Sigmoid colon (tissue), 4 donors: ENCODE measurements around the gene ADCK1.

Experiments
- CTCF ChIP-seq, 4 experiments: fragments of 450-650 bp in 3 of 4; fragments of 200-600 bp in 1 of 4; IDR thresholded peaks; one replicate each; pipeline ENCODE4 v1.5.1; 2016 to 2019; ENCODE audit warnings: antibody characterized with exemption in 4 of 4, mild to moderate bottlenecking in 3 of 4, moderate library complexity in 2 of 4
- EP300 ChIP-seq, 4 donors: sonication (generic); formaldehyde crosslinking; IDR thresholded peaks; one replicate each; pipeline ENCODE4 v1.6.1; 2017; ENCODE audit warnings: antibody characterized with exemption in 4 of 4
- POLR2A ChIP-seq, 2 donors: fragments of 450-650 bp; IDR thresholded peaks; one replicate each; pipeline ENCODE4 v1.6.1; 2016; ENCODE audit warnings: antibody characterized with exemption in 2 of 2, mild to moderate bottlenecking in 2 of 2, moderate library complexity in 2 of 2
- POLR2AphosphoS5 ChIP-seq, 4 donors: sonication (generic); formaldehyde crosslinking; IDR thresholded peaks; one replicate each; pipeline ENCODE4 v1.6.1; 2017; ENCODE audit warnings: antibody characterized with exemption in 4 of 4

DNA sequence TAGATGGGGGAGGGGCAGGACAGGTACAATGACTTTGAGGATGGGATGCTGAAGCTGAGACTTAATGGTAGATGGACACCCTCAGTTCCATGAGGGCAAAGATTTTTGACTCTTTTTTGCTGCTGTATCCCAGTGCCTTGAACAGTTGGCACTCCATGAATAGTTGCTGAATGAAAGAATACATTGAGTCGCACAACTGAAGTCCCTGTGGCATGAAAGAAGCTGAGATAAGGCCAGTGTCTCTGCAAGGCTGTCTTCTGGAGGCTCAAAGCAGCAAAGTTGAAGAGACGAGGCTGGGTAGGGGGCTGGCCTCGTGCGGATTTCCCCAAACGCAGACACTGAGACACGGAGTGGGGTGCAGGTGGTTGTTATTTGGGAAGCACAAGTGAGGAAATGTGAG lies 179.3 kb downstream of the ADCK1 start:
- TF ChIP-seq POLR2A (IDR thresholded peaks at IDR 0.05), result no peak
- TF ChIP-seq CTCF (IDR thresholded peaks at IDR 0.05), result no peak
- TF ChIP-seq POLR2AphosphoS5 (IDR thresholded peaks at IDR 0.05), result no peak
- no peak for TF ChIP-seq EP300 (IDR thresholded peaks at IDR 0.05)
